Measurements from ENCODE around the gene ADAMTS1.
A peak's percentile ranks its signal among the peaks of the same experiment; 100 is the strongest.

The ADAMTS1 gene

GRCh38 chr21:26813426-26813998 lies 31.7 kb downstream of the ADAMTS1 start:
- no peak for DNase-seq (ENCODE audit: low spot score)

DNA sequence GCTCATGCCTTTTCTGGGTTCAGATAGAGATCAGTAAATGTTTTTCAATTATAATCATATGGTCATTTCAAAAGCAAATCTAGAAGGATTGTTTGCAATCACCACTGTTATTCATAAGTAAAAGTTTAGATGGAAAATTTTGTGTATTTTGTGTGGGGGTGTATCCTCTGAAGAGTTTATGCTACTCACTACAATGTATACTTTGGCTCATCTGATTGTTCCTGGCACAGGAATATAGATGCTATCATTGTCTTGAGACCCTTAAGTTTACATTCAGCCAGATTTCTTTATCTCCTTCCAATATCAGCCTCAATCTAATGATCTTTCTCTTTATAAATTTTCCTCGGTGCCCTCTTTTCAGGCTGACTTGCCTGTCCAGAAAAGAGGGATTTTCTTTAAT lies 33.0 kb downstream of the ADAMTS1 start:
- DNase-seq (ENCODE audit: low spot score), result no peak

GRCh38 chr21:26811482-26811881 lies 33.7 kb downstream of the ADAMTS1 start:
- DNase-seq (ENCODE audit: low spot score), result no peak

GRCh38 chr21:26810676-26811415 lies 34.4 kb downstream of the ADAMTS1 start:
- no peak for DNase-seq (ENCODE audit: low spot score)

- no peak for DNase-seq (ENCODE audit: low spot score)
These were observed 34.9 kb downstream of the ADAMTS1 start for GRCh38 chr21:26810266-26810665.

- DNase-seq (ENCODE audit: low spot score), result no peak
These were observed 35.5 kb downstream of the ADAMTS1 start for GRCh38 chr21:26809745-26810144.

GRCh38 chr21:26806801-26807295 lies 38.4 kb downstream of the ADAMTS1 start:
- no peak for DNase-seq (ENCODE audit: low spot score)

DNA sequence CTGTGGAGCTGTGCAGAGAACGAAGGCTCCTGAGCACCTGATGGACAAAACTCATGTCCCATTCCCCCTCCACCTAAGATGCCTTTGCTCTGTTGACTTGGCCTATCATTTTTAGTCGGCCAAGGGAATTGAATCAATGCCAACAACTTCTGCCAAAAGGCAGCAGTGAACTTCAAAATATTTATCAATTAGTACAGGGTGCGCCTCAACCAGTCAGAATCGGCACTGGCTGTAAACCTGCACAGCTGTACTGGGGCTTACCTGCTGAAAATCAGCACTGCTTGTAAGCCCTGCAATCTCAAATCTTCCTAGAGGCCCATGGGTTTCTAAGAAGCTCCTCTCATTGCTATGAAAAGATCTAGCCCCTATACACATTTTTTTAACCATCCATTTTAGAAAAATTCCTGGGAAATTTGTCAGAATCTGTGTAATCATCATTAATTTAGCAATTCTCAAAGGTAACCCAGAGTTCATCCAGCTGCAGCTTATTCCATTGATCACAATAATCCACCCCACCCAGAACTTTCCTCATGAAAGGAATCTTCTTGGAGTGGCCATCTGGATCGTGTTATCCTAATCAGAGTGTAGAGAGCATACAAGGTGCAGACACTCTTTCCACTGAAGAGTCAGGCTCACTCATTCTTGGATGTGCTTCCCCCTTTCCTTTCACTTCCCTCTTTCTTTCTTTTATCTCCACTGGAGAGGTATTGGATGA lies 40.2 kb downstream of the ADAMTS1 start:
- peak; percentile 12 for DNase-seq (ENCODE audit: low spot score)

DNA sequence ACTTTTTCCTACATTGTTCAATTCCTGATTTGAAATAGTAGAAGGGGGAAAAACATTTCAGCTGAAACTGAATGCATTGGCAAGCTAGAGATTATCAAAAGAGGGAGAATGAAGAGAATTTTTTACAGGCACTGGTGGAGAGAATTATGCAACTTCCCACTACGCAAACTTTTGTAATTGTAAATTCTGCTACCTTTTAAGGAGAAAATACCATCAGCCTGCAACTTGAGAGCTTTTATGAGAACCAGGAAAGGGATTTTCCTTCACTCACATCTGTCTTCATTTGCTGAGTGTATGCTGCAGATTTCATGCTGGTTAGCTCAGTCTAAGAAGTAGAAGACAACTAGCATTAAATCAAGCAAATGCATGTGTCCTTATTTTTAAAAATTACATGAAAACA lies 43.7 kb downstream of the ADAMTS1 start:
- peak; percentile 54 for DNase-seq (ENCODE audit: low spot score)

- peak; percentile 11 for DNase-seq (ENCODE audit: low spot score)
These were observed 44.2 kb downstream of the ADAMTS1 start for GRCh38 chr21:26800970-26801431.

GRCh38 chr21:26800455-26800854 lies 44.8 kb downstream of the ADAMTS1 start:
- DNase-seq (ENCODE audit: low spot score), result no peak

- DNase-seq (ENCODE audit: low spot score), result no peak
These were observed 45.2 kb downstream of the ADAMTS1 start for GRCh38 chr21:26800001-26800400.

DNA sequence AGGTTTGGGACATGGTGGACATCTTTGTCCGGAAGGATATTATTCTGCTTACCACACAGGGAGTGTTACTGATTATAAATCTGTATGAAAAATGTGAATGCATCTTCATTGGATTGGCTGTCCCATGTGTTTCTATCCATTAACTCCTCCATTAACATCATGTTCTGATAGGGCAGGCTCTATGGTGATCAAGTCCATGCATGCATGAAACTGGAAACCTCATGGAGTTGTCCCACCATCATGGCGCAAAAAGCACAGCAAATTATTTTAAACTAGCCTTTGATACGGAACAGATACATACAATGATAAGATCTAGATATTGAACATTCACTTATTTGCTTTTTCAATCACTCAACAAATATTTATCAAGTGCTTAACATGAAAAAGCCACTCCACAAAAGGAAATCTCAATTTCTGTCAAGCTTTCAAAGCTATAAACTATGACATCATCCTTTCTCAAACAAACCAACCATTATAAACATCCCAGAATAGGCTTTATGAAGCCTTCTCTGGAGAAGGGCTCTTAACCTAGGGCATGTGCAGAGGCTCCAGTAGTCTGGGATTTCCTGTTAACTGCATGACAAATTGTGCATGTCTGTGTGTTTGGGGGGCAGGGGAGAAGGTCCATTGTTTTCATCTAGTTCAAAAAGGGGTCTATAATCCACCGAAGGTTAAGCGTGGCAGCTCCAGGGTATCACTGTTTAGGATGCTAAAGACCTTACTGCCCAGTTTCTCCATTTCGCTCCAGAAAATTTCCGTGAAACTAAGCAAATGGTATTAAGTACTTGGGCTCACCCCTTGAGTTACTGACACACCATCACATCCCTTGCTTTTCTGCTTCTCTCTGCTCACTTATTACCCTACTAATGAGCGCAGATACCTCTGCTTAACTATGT lies 46.1 kb downstream of the ADAMTS1 start:
- no peak for DNase-seq (ENCODE audit: low spot score)

DNA sequence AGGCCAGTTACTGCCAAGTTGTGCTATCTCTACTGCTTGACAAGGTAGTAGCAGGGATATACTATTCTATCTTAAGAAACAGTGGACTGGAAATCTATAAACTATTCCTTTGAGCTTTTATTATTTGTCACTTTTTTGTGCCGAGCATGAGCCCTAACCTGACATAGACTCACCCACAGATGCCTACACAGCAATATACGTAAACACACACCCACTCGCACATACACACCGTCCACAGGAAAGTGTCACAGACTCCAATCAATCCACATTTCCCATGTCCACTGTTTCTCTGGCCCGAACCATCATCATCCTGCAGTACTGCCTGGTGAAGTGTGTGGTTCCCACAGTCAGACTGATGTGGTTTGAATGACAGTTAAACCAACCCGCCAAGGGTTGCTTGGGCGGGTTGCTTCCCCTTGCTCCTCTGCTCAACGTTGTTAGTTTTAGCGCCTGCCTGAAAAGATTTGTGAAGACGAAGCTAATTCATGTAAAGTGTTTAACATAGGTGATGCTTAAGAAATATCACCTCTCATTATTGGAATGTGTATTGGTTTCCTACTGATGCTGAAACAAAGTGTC lies 47.2 kb downstream of the ADAMTS1 start:
- DNase-seq (ENCODE audit: low spot score), result no peak

DNA sequence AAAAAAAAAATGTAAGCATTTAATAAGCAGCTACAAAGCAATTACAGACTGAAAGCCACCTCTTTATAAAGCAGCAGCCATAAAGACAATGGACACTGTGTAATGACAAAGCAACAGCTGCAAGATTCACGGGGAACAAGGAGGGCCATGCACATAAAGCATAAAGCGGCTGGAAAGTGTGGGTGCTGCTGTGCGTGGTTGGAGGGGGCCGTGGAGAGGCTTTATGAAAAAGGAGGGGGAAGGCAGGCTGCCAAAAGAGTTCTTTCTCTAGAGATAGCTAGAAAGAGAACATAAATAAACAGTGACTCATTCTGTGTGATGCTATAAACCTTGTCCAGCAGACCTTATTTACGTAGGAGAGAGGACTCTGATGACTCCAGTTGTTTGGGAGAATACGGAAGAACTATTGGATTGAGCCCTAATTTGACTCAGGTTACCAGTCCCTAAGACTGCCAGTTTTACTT lies 49.3 kb downstream of the ADAMTS1 start:
- DNase-seq (ENCODE audit: low spot score), result peak; percentile 49

DNA sequence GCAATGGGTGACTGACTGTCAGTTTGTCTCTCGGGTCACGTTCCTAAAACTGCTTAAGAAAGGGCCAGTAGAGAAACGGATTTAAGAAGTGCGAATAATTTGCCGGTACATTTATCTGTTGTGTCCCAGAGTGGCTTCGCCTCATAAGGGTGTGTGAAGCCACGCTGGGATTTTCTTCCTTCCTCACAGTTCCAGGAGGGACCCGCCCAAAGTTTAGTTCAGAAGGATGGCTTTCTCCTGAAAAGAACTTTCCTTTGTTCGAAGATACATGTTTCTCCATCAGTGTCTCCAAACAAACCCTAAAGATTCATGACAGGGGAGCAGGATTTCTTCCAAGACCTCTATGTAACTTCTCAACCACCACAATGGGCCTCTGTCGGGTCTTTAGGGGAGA lies 49.8 kb downstream of the ADAMTS1 start:
- no peak for DNase-seq (ENCODE audit: low spot score)

DNA sequence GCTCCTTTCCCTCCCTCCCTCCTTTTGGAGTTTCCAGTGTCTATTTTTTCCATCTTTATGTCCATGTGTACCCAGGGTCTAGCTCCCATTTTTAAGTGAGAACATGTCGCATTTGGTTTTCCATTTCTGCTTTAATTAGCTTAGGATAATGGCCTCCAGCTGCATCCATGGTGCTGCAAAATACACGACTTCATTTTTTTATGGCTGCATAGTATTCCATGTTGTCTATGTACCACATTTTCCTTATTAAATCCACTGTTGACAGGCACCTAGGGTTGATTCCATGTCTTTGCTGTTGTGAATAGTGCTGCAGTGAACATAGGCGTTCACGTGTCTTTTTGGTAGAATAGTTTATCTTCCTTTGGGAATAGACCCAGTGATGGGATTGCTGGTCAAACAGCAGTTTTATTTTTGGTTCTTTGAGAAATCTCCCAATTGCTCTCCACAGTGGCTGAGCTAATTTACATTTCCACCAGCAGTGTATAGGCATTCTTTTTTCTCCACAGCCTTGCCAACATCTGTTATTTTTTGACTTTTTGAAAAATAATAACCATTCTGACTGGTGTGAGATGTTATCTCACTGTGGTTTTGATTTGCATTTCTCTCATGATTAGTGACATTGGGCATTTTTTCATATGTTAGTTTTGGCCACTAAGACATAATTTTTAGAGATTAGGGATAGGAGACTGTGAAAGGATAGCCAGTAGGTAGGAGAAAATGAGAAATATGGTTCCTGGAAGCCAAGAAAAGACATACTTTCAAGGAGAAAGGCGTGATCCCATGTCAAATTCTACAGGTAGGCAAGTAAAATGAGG lies 50.4 kb downstream of the ADAMTS1 start:
- no peak for DNase-seq (ENCODE audit: low spot score)

- DNase-seq (ENCODE audit: low spot score), result no peak
These were observed 54.9 kb downstream of the ADAMTS1 start for GRCh38 chr21:26790296-26790695.

DNA sequence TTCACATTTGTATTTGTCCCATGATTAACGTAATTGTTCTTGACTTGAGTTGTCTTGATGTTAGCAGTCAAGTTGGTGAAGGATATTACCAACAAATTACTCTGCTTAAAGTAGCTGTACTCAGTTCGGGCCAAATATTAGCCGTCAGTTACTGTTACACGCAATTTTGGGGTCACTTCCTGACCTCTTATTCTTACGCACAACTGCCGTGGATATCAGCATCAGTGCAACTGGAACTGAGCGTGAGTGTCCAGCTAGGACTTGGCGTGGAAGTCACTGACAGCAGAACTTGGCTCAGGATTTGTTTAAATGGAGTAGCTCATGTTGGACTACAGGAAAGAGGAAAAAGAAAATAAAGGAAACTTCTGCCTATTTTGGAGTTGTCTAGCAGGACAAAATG lies 56.4 kb downstream of the ADAMTS1 start:
- no peak for DNase-seq (ENCODE audit: low spot score)
